Mesendoderm (in vitro differentiated cells): Measurements from ENCODE around the gene MDH1B.

Experiments
- DNase-seq: peaks from one replicate; pipeline ENCODE4 v3.0.0; 2013
- H2AK5ac ChIP-seq: 2 replicates; pipeline ENCODE4 v1.6.1; 2013; ENCODE audit warnings: low read length, inconsistent platforms
- H2BK120ac ChIP-seq: 2 replicates; pipeline ENCODE4 v1.6.1; 2013; ENCODE audit warnings: low read depth, mild to moderate bottlenecking, low read length, moderate library complexity, mixed read lengths
- H2BK15ac ChIP-seq: replicated peaks from 2 replicates; pipeline ENCODE4 v1.6.1; 2013; ENCODE audit warnings: low read depth, mild to moderate bottlenecking, moderate library complexity
- H2BK5ac ChIP-seq: 2 replicates; pipeline ENCODE4 v1.6.1; 2013; ENCODE audit warnings: low read length, inconsistent platforms
- H3K18ac ChIP-seq: 2 replicates; pipeline ENCODE4 v1.6.1; 2013; ENCODE audit warnings: mild to moderate bottlenecking, low read length, mixed read lengths
- H3K23ac ChIP-seq: one replicate; pipeline ENCODE4 v1.6.1; 2013; ENCODE audit warnings: low read length
- H3K27ac ChIP-seq: 2 replicates; pipeline ENCODE4 v1.5.1; 2013; ENCODE audit warnings: low read depth, mild to moderate bottlenecking, inconsistent platforms, low read length, moderate library complexity
- H3K27me3 ChIP-seq: 2 replicates; pipeline ENCODE4 v1.6.1; 2013; ENCODE audit warnings: low read length, control low read depth, mild to moderate bottlenecking, inconsistent platforms; ENCODE audit not compliant: insufficient read depth, poor library complexity
- H3K36me3 ChIP-seq: 2 replicates; pipeline ENCODE4 v1.6.1; 2013; ENCODE audit warnings: low read length, inconsistent platforms; ENCODE audit not compliant: control insufficient read depth, insufficient read depth
- H3K4ac ChIP-seq: one replicate; pipeline ENCODE4 v1.6.1; 2013; ENCODE audit warnings: low read depth, mild to moderate bottlenecking, low read length, moderate library complexity
- H3K4me1 ChIP-seq: 2 replicates; pipeline ENCODE4 v1.6.1; 2013; ENCODE audit warnings: low read depth, low read length, inconsistent platforms; ENCODE audit not compliant: control insufficient read depth
- H3K4me2 ChIP-seq: 2 replicates; pipeline ENCODE4 v1.6.1; 2013; ENCODE audit warnings: low read length
- H3K4me3 ChIP-seq: 2 replicates; pipeline ENCODE4 v1.5.1; 2013; ENCODE audit warnings: mild to moderate bottlenecking, low read length
- H3K56ac ChIP-seq: one replicate; pipeline ENCODE4 v1.6.1; 2013; ENCODE audit warnings: low read length
- H3K79me1 ChIP-seq: 2 replicates; pipeline ENCODE4 v1.6.1; 2013; ENCODE audit warnings: low read length, inconsistent platforms
- H3K79me2 ChIP-seq: 2 replicates; pipeline ENCODE4 v1.6.1; 2013; ENCODE audit warnings: mild to moderate bottlenecking, low read length; ENCODE audit not compliant: control insufficient read depth, insufficient read depth
- H3K9ac ChIP-seq: 2 replicates; pipeline ENCODE4 v1.6.1; 2013; ENCODE audit warnings: low read length, inconsistent platforms
- H4K5ac ChIP-seq: one replicate; pipeline ENCODE4 v1.6.1; 2013; ENCODE audit warnings: low read length
- H4K8ac ChIP-seq: one replicate; pipeline ENCODE4 v1.6.1; 2013; ENCODE audit warnings: low read depth, mild to moderate bottlenecking, control low read depth, low read length, moderate library complexity
- WGBS: extraction: QIAGEN DNeasy Blood & Tissue Kit; methylation state at CpG from one replicate; pipeline ENCODE4 v1.1.7; 2013; ENCODE audit warnings: low lambda C conversion rate, missing lambda C conversion rate; ENCODE audit not compliant: insufficient coverage; ENCODE audit errors: extremely low coverage; 5-methylcytosine and 5-hydroxymethylcytosine counted together

Gene MDH1B

DNA sequence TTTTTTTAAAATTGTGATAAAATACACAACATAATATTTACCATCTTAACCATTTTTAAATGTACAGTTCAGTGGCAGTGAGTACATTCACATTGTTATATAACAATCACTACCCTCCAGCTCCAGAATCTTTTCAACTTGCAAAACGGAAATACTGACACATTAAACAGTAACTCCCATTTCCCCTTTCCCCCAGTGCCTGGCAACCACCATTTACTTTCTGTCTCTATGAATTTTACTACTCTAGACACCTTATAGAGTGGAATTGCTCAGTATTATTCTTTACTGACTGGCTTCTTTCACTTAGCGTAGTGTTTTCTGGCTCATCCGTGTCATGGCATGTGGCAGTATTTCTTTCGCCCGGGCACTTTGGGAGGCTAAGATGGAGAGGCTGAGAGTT, 32.9 kb upstream of the MDH1B start:
- Histone ChIP-seq H3K27ac (no peak overlapping the region), H3K4ac (no peak overlapping the region), H3K36me3 (no peaks in the 10 kb centered on the region), H2BK5ac (no peak overlapping the region), H3K79me2 (no peaks in the 10 kb centered on the region), H3K56ac (no peak overlapping the region), H4K8ac (no peak overlapping the region), H3K4me1 (peaks cover 2% of the 10 kb centered on the region), H2BK120ac (no peak overlapping the region), H3K23ac (no peak overlapping the region), H3K9ac (no peak overlapping the region), H2BK15ac (no peak overlapping the region), H2AK5ac (no peak overlapping the region), H3K27me3 (no peaks in the 10 kb centered on the region), H3K18ac (no peak overlapping the region), H4K5ac (no peak overlapping the region), H3K4me3 (no peak overlapping the region), H3K4me2 (no peak overlapping the region), H3K79me1 (no peaks in the 10 kb centered on the region)
- DNase-seq = no peak
- WGBS = no CpG with 5 or more reads among the region's 5 CpGs

DNA sequence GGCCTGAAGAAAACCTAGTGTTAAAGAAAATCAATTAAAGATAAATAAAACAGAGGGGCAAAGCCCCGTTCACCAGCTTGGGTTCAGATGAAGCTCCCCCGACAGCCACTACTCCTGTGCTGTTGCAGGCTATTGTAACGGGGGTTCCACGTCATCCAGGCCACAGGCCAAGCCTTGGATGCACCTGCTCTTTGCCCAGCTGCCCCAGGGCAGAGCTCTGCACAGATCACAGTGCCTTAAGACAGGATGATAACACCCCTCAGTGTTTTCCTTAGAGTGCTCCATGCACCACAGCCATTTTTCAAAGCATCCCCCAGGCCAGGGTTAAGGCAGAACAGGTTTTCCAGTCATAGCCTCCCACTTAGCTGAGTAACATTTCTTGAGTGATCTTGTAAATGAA, 32.2 kb upstream of the MDH1B start:
- Histone ChIP-seq H3K4me3 (no peak overlapping the region), H2BK15ac (no peak overlapping the region), H2BK120ac (no peak overlapping the region), H3K4ac (no peak overlapping the region), H3K36me3 (no peaks in the 10 kb centered on the region), H3K27ac (no peak overlapping the region), H3K27me3 (no peaks in the 10 kb centered on the region), H3K79me2 (no peaks in the 10 kb centered on the region), H3K56ac (no peak overlapping the region), H3K4me1 (peaks cover 2% of the 10 kb centered on the region), H2BK5ac (no peak overlapping the region), H4K8ac (no peak overlapping the region), H3K79me1 (no peaks in the 10 kb centered on the region), H3K23ac (no peak overlapping the region), H3K9ac (no peak overlapping the region), H3K18ac (no peak overlapping the region), H4K5ac (no peak overlapping the region), H3K4me2 (no peak overlapping the region), H2AK5ac (no peak overlapping the region)
- WGBS = no CpG with 5 or more reads among the region's 4 CpGs
- no peak for DNase-seq

DNA sequence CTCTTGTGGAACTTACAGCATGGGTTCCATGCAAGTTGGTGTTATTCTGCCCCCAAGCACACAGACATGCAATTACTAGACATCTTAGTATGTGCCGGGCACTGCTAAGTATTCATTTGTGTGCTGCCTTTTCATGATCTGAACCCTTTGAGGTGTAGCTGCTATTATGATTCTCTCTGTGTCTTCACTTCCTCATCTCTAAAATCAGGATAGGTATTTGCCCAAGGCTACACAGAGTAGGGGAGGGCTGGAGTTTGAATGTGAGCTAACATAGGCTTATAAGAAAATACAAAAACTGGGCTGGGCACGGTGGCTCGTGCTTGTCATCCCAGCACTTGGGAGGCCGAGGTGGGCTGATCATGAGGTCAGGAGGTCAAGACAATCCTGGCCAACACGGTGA, 27.5 kb upstream of the MDH1B start:
- Histone ChIP-seq H2BK120ac (no peak overlapping the region), H3K79me2 (no peaks in the 10 kb centered on the region), H3K27me3 (no peaks in the 10 kb centered on the region), H3K4ac (no peak overlapping the region), H3K4me3 (no peak overlapping the region), H4K5ac (no peak overlapping the region), H3K27ac (no peak overlapping the region), H2AK5ac (no peak overlapping the region), H3K23ac (no peak overlapping the region), H3K9ac (no peak overlapping the region), H3K18ac (no peak overlapping the region), H2BK5ac (no peak overlapping the region), H4K8ac (no peak overlapping the region), H3K4me1 (no peaks in the 10 kb centered on the region), H3K56ac (no peak overlapping the region), H3K4me2 (no peak overlapping the region), H3K79me1 (no peaks in the 10 kb centered on the region), H2BK15ac (no peak overlapping the region), H3K36me3 (peaks cover 3% of the 10 kb centered on the region)
- no peak for DNase-seq
- no CpG with 5 or more reads among the region's 5 CpGs for WGBS

DNA sequence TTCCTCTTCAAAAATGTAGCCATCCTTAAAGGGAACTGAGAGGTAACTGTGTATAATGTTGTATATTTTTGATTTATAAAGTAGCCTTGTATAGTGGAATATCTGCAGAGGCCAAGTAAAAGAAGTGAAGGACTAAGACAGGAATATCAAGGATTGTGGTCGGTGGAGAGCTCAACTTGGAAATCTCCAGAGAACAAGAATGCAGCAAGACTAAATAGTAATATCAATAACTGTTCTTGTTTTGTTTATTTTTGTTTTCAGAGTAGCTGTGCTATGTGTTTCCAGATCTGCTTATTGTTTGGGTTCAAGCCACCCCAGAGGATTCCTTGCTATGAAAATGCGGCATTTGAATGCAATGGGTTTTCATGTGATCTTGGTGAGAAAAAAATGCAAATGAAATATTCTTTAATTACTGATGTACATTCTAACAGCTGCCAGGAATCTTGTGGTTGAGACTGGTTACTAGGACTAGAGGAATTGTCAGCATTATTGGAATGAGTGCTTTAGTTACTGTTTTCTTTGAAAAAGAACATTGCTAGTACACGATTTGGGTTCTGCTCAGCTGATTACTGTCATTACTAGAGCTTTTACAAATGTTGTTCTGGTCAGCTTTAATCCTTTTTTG, 25.3 kb upstream of the MDH1B start:
- no peaks in the 10 kb centered on the region for H3K79me2 ChIP-seq
- H3K56ac ChIP-seq = no peak overlapping the region
- H3K27me3 ChIP-seq = no peaks in the 10 kb centered on the region
- no peaks in the 10 kb centered on the region for H3K4me1 ChIP-seq
- H3K4ac ChIP-seq = no peak overlapping the region
- no peak for DNase-seq
- no peak overlapping the region for H4K5ac ChIP-seq
- H3K27ac ChIP-seq = no peak overlapping the region
- WGBS = no CpG with 5 or more reads among the region's 3 CpGs
- no peak overlapping the region for H3K18ac ChIP-seq
- H3K9ac ChIP-seq = no peak overlapping the region
- no peak overlapping the region for H4K8ac ChIP-seq
- no peak overlapping the region for H3K23ac ChIP-seq
- no peak overlapping the region for H2BK120ac ChIP-seq
- no peak overlapping the region for H3K4me3 ChIP-seq
- H2BK5ac ChIP-seq = no peak overlapping the region
- no peak overlapping the region for H2AK5ac ChIP-seq
- no peak overlapping the region for H3K4me2 ChIP-seq
- H3K79me1 ChIP-seq = peaks cover 1% of the 10 kb centered on the region
- H2BK15ac ChIP-seq = no peak overlapping the region
- peaks cover 4% of the 10 kb centered on the region for H3K36me3 ChIP-seq

DNA sequence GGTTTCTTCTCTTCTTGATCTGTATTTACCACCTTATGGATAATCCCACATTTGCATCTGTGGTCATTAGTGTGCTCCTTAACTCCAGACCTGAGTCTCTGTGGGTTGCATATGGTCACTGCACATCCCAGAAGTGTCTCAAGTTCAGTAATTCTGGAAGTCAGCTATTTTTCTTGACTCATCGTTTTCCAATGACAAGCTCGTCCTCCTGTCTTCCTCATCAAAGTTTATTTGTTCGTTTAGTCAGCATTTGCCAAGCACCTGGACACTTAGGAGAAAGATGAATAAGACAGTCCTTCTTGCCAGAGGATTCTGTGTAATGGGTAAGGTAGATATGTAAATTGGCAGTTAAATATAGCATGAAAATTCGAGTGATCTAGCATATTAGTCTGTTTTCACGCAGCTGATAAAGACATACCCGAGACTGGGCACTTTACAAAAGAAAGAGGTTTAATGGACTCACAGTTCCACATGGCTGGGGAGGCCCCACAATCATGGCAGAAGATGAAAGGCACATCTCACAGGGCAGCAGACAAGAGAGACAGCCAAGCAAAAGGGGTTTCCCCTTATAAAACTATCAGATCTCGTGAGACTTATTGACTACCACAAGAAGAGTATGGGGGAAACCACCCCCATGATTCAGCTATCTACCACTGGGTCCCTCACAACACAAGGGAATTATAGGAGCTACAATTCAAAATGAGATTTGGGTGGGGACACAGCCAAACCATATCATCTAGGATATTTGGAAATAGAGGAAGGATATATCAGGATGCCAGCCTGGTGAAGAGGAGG, 19.6 kb upstream of the MDH1B start:
- Histone ChIP-seq H3K79me2 (peaks cover 2% of the 10 kb centered on the region), H3K9ac (no peak overlapping the region), H2BK120ac (no peak overlapping the region), H2AK5ac (no peak overlapping the region), H2BK15ac (no peak overlapping the region), H3K27me3 (no peaks in the 10 kb centered on the region), H3K4me1 (no peaks in the 10 kb centered on the region), H3K23ac (no peak overlapping the region), H4K8ac (no peak overlapping the region), H3K79me1 (peaks cover 5% of the 10 kb centered on the region), H3K56ac (no peak overlapping the region), H3K36me3 (peaks cover 4% of the 10 kb centered on the region), H3K4ac (no peak overlapping the region), H3K4me3 (no peak overlapping the region), H3K18ac (no peak overlapping the region), H2BK5ac (no peak overlapping the region), H3K27ac (no peak overlapping the region), H3K4me2 (no peak overlapping the region), H4K5ac (no peak overlapping the region)
- no CpG with 5 or more reads among the region's 7 CpGs for WGBS
- DNase-seq = no peak
